GM19238 (cell line): ENCODE measurements around the gene ARF6.
"Not testable (repeated sequence)": the region's sequence is repeated elsewhere in the genome, so short reads cannot be mapped to it uniquely, and the experiment has no call there.

Source experiments
- DNase-seq: peaks from one replicate; pipeline ENCODE4 v3.0.0; 2011; ENCODE audit warnings: low spot score; ENCODE audit not compliant: insufficient read length

The ARF6 gene

DNA sequence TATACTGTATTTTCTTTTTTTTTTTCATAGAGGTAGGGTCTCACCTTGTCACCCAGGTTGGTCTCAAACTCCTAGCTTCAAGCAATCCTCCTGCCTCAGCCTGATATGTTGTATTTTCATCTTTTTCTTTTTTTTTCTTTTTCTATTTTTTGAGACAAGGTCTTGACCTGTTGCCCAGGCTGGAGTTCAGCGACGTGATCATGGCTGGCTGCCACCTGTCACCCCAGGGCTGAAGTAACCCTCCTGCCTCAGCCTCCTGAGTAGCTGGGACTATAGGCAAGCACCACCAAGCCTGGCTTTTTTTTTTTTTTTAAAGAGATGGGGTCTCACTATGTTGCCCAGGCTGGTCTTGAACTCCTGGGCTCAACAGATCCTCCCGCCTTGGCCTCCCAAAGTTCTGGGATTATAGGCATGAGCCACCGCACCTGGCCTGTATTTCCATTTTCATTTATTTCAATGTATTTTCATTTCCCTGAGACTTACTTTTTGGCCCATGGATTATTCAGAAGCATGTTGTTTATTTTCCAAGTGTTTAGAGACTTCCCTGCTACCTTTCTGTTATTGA, 16.2 kb upstream of the ARF6 start:
- DNase-seq: no peak

DNA sequence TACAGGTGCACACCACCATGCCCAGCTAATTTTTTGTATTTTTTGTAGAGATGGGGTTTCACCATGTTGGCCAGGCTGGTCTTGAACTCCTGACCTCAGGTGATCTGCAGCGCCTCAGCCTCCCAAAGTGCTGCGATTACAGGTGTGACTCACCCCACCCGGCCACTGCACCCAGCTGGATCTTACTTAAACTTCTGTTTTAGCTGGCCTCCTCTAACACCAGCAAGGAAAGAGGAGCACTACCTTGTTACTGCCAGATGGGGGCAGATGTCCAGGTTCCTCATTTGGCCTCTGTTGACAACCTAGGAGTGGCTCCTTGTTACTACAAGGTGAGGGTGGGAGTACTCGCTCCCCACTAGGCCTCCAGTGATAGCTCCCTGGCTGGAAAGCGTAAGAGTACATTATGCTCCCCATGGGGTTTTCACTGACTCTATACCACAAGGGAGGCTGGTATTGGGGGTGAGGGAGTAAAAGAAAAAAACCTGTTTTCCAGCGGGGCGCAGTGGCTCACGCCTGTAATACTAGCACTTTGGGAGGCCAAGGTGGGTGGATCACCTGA, 13.2 kb upstream of the ARF6 start:
- DNase-seq: no peak

DNA sequence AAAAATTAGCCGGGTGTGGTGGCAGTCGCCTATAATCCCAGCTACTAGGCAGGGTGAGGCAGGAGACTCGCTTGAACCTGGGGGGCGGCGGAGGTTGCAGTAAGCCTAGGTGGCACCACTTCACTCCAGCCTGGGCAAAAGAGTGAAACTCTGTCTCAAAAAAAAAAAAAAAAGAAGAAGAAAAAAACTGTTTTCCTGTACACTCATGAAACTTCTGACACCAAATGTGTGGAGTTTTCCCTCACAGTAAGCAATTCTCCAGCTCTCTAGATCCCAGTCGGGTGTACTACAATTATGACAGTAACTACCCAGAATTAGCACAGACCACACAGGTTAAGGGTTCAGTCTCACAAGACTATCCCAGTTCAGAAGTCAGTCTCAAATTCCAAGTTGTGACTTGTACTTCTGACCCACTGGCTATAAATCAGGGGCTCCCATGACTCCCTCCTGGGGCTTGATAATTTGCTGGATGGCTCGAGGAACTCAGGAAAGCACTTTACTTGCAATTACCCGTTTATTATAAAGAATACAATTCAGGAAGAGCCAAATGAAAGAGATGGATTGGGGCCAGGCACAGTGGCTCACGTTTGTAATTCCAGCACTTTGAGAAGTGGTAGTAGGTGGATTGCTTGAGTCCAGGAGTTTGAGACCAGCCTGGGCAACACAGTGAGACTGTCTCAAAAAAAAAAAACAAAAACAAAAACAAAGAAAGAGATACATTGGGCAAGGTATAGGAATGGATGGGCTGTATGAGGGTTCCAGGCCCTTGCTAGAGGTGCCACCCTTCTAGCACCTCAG, 12.4 kb upstream of the ARF6 start:
- DNase-seq: no peak

DNA sequence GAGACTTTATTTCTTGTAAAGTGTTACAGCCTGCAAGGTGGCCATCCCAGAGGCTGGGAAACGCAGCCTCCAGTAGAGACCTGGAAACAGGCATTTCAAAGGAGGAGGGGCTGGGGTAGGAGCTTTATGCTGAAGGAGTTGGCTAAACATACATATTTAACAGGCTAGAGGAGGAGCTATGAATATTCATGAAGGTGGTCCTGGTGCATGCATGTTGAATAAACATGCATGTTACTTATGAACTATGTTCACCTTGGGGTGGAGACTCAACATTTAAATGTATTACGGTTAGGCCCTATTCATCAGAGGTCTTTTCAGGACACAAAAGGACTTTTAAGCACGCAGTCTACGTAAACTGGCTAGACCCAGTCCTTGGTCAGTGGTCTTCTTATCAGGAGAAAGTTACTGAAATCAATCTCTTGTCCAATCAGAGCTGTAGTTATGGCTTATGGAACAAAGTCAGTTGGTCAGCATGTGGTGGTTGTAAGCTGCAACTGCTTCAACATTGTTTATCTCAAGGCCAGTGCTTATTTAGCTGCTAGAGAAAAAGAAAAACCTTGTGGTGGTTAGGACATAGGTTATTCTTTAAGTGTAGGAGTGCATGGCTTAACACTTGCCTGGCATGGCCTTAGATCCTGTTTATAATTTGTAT, 11.4 kb upstream of the ARF6 start:
- no peak for DNase-seq

DNA sequence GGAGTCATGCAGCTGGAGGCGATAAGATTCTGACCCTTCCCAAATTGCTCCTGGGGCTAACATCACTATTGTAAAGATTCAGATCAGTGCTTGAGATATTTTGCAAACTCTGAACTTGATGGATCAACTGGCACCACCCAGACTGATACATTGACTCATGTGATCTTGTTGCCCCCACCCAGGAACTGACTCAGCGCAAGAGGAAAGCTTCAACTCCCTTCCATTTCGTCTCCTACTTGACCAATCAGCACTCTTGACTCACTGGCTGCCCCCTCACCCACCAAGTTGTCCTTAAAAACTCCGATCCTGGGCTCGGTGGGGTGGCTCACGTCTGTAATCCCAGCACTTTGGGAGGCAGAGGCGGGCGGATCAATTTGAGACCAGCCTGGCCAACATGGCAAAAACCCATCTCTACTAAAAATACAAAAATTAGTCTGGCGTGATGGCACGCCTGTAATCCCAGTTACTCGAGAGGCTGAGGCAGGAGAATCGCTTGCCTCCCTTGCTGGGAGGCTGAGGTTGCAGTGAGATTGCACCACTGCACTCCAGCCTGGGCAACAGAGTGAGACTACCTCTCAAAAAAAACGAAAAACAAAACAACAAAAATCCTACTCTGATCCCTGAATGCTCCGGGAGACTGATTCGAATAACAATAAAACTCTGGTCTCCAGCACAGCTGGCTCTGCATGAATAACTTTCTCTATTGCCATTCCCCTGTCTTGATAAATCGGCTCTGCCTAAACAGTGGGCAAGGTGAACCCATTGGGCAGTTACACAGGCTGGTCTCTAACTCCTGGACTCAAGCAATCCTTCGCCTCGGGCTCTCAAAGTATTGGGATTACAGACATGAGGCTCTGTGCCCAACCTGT, 9.8 kb upstream of the ARF6 start:
- DNase-seq: no peak

DNA sequence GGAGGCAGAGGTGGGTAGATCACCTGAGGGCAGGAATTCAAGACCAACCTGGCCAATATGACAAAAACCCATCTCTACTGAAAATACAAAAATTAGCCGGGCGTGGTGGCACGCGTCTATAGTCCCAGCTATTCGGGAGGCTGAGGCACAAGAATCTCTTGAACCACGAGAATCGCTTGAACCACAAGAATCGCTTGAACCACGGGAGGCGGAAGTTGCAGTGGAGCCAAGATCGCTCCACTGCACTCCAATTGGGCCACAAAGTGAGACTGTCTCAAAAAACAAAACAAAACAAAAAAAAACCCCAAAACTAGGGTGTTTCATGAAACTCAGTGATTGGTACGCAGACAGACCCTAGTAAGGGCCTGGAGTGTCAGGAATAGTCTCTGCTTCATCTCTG, 6.4 kb upstream of the ARF6 start:
- DNase-seq: no peak

DNA sequence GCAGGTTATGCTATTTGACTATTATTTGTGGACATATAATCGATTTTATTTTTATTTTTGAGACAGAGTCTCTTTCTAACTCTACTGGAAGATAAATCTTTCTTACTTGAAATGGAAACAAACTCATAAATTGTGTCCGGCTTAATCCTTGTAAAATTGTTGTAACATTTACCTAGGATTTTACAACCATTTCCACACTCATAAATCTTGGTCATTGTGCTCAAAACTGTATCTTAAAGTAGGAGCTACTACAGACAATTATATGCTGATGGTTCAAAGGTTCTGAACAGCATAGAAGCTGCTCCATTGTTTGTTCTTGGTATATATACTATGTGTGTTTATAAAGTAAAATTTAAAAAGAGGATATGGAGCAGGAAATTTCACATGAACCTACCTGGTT, 4.6 kb upstream of the ARF6 start:
- DNase-seq: no peak

DNA sequence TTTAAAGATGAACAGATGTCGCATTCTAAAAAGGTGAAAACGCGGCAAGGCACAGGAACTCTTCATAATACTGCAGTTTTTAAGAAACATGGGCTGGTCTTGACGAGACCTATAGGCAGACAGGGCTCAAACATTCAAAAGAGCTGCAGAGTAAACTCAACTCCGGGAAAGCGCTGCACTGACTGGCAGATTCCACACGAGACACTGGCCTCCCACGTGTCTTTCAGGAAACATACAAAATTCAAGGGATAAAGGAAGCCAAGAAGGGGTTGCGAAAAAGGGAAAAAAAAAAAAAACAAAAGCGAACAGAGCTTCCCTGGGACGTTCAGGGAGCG, 614 bp upstream of the ARF6 start:
- no peak for DNase-seq

DNA sequence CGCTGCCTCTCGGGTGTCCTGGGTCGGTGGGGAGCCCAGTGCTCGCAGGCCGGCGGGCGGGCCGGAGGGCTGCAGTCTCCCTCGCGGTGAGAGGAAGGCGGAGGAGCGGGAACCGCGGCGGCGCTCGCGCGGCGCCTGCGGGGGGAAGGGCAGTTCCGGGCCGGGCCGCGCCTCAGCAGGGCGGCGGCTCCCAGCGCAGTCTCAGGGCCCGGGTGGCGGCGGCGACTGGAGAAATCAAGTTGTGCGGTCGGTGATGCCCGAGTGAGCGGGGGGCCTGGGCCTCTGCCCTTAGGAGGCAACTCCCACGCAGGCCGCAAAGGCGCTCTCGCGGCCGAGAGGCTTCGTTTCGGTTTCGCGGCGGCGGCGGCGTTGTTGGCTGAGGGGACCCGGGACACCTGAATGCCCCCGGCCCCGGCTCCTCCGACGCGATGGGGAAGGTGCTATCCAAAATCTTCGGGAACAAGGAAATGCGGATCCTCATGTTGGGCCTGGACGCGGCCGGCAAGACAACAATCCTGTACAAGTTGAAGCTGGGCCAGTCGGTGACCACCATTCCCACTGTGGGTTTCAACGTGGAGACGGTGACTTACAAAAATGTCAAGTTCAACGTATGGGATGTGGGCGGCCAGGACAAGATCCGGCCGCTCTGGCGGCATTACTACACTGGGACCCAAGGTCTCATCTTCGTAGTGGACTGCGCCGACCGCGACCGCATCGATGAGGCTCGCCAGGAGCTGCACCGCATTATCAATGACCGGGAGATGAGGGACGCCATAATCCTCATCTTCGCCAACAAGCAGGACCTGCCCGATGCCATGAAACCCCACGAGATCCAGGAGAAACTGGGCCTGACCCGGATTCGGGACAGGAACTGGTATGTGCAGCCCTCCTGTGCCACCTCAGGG, 679 bp downstream of the ARF6 start:
- peak; percentile 53 for DNase-seq

DNA sequence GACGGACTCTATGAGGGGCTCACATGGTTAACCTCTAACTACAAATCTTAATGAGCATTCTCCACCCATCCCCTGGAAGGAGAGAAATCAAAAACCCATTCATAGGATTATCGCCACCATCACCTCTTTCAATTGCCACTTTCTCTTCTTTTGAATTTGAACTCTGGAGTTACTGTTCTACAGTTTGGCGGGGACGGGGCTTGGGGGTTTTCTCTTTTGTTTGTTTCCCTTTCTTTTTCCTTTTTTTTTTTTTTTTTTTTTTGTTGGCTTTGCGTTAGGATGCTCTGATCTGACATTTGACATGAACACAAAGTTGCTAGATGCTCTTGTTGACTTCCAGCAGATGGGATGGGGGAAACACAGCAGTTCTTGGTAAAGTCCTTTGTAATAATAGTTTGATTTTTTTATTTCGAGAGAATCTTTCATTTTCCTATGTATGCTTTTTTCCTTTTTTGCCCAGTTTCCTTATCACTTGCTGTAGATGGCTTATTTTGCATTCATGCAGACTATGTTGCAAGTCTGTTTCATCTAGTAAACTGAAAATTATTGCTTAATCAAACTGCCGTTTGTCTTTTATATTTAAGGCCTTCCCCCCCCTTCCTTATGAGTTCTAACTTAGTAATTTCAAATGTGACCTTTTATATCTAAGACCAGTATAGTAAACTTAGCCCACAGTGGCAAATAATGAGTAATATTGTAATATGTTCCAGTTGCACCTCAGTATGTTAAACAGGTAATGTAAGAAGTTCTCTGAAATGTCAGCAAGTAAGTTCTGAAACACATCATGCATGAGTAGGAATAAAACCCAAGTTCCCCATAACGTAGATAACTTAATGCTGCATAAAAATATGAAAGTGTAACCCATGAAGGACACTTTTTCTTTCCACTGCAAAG, 1.6 kb downstream of the ARF6 start:
- not testable (repeated sequence) for DNase-seq

DNA sequence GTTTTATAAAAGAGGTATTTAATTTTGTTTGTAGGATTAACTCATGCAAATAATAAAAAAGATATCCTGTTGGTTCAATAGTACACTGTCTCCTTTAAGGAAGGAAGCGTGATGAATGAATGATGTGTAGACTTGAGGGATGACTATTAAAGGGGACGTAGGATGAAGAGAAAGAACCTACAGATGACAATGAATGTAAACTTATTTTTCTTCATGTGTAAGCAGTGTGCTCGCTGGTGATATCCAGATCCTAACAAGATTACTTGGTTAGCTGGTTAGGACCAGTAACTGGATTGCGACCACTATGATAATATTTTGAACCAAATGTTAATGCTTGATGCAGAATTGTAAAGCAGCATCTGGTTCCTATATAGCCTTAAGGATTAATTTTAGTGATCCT, 2.6 kb downstream of the ARF6 start:
- DNase-seq: no peak

DNA sequence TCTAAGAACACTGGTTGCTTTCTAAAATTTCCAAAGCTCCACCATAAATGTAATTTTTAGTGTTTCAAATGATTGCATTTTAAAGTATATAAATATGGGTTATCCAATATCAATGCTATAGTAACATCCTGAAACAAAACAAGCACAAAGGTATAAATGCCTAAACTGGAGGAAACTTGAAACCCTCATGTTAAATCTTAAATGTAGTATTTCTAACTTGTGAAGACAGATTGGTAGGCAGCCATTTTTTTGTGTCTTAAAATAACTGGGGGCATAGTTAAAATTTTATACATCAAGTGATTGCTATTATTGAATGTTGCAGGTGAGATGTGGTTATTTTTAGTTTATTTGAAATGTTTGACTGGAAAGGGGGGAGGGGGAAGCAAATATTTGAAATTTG, 3.4 kb downstream of the ARF6 start:
- not testable (repeated sequence) for DNase-seq

DNA sequence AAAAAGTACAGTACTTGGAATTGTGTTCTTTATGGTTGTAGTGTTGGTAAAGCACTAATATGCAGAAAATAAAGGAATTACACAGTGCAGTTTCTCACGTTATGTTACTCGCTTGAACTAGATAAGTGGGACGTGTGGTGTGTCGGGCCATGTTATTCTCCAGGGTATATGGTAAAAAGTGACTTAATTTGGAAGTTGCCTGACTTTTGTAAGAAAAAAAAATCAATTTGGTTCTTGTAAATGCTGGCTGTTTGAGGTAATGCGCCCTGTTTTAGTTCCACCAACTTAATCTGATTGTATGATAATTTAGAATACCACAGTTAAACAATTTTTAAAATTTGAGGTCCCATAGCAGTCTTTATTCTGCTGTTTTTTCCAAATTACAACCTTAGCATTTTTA, 4.1 kb downstream of the ARF6 start:
- no peak for DNase-seq

DNA sequence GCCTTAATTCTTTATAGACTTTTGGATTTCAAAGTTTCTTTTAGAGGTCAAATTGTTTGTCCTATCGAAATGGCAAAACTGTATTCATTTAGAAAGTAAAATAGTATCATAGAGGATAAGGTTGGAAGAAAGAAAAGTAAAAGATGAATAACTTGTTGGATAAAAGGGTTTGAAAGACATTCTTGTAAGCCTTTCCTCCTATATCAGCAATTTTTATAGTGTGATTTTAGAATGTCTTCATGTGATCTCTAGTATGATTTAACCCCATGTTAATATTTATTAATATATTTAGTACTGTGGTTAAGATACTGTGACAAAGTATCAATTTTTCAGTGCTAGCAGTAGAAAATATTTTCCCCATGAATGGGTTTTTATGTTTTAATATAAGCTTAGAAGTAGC, 4.5 kb downstream of the ARF6 start:
- DNase-seq: no peak

DNA sequence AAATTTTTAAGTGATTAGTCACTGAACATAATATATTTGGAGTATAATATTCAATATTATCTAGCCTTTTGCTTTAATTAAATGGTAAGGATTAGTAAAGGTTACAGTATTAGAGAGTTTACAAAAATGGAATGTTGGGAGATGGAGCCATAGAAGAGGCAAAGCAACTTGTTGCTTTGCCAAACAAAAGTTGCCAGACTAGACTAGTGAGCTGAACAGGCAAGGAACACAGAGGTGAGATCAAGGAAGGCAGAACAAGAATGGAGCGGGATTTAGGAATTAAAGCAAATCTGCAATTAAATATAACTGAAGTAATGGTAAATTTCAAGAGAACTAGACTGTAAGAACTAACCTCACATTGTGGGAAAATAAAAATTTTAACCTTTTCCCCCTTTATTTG, 5.1 kb downstream of the ARF6 start:
- no peak for DNase-seq

DNA sequence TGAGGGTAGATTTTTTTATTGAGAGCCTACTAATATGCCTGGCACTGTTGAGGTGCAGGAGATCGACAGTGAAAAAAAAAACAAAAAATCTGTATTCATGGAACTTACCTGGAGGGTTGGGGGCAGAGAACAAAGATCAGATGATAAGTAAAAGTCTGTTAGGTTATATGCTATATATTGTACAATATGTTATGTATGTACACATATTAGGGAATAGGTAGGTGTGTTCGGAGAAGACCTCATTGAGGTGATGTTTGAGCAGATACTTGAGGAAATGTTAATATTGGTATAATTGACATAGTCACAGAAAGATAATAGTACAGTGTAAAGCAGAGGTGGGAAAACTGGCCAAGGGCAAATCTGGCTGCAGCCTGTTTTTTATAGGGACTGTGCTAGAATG, 5.6 kb downstream of the ARF6 start:
- no peak for DNase-seq

DNA sequence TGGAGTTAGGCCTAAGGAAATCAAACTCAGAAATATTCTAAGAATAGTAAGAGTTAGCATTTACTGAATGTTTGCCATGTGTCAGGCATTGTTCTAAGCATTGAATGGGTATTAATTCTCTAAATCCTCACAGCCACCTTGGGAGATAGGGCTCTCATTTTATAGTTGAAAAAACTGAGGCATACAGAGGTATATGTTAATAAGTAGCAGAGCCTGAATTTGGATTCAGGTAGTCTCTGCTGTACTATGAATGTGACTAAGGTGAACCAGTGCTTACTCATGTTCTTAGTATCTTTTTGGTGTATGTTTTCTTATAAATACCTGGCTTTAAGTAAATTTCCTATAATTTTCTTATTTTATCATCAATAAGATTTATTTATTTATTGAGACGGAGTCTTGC, 8.1 kb downstream of the ARF6 start:
- no peak for DNase-seq

DNA sequence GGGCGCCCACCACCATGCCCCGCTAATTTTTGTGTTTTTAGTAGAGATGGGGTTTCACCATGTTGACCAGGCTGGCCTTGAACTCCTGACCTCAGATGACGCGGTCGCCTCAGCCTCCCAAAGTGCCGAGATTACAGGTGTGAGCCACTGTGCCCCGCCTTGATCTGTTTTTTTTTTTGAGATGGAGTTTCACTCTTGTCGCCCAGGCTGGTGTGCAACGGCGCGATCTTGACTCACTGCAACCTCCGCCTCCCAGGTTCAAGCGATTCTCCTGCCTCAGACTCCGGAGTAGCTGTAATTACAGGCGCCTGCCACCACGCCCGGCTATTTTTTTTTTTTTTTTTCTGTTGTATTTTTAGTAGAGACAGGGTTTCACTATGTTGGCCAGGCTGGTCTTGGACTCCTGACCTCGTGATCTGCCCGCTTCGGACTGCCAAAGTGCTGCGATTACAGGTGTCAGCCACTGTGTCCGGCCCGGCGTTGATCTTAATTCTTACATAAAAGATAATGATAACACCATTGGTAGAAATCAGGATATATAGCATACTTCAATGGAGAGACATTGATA, 9.9 kb downstream of the ARF6 start:
- not testable (repeated sequence) for DNase-seq

DNA sequence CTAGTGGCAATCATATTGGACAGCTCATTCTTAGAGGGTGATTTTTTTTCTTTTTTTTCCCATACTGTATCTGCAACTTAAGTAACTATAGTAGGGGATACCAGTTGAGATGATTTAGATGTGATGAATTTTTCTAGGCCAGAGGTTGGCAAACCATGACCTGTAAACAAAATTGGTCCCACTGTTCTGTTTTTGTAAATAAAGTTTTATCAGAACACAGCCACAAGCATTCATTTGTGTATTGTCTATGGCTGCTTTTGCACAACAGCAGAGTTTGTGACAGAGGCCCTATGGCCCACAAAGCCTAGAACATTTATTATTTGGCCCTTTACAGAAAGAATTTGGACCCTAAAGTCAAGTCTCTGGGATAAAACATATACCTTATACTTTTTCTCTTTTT, 11.4 kb downstream of the ARF6 start:
- no peak for DNase-seq
